ENCODE data around the gene GNAQ. TPM values are rescaled to one million over a fixed set of nuclear protein-coding genes. Genes with fewer than 3 reads are reported as not detected.

Gene GNAQ
- total and polyA plus RNA-seq, 2 of the 13 experiments (the other 11 are each of a cell fraction or from before 2014, with no cell fraction given) = 16.5 to 17.7 TPM

DNA sequence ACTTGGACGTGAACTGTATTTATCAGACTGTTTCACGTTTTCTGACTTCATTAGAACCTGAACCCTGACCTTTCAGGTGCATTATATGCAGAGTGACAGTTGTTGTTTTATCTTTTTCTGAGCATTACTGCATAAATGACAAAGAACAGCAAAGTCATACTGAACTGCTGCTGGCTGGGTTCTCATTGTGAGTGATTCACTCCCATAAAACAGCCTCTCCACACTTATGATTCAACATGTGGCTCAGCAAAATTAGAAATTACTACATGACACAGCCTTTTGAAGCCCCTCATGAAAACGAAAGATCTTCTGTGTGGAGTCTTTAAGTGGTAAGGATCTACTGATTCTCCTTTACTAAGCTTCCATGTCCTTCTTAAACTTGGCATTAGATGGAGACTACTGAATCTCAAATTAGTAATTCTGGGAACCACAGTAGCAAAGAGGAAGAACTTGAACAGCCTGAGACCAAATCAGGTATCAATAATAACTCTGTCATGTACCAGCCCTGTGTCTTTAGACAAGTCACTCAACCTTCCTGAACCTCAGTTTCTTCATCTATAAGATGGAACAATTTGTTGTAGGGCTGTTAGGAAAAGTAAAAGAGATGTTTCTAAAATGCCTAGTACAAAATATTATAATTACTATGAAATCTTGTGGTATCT lies 211.2 kb downstream of the GNAQ start:
- ATAC-seq (no peak), FAIRE-seq (no peak), DNase-seq (ENCODE audit: low spot score) (no peak)
- H2AFZ ChIP-seq (ENCODE audit: low read length) = no peak overlapping the region
- no peak overlapping the region for H3K9ac ChIP-seq (ENCODE audit: insufficient read depth, low read depth, low read length)
- H3K27ac ChIP-seq (ENCODE audit: extremely low read length, insufficient read depth, low read length) = no peak overlapping the region
- no peak overlapping the region for H3K4me2 ChIP-seq (ENCODE audit: low read depth, low read length)
- H3K27me3 ChIP-seq (ENCODE audit: control insufficient read depth in 1 of 2, insufficient read depth in 2 of 2, low read length in 2 of 2) = no peaks in the 10 kb centered on the region
- ChIA-PET POLR2A (no interaction called here), CTCF (ENCODE audit: low intra/inter-chr PET ratio, low total read pairs) (no interaction called here)
- no TSS peak for BruUV-seq (replicated peaks)
- no peaks in the 10 kb centered on the region for H3K79me2 ChIP-seq (ENCODE audit: insufficient read depth, low read length)
- H3K36me3 ChIP-seq (replicated peaks in 1 of 2; ENCODE audit: control insufficient read depth in 1 of 2, insufficient read depth in 2 of 2, low read length in 2 of 2) = no peaks in the 10 kb centered on the region
- no peaks in the 10 kb centered on the region for H3K4me1 ChIP-seq (ENCODE audit: insufficient read depth, low read length)
- no peaks in the 10 kb centered on the region for H3K9me3 ChIP-seq (ENCODE audit: low read length)
- in situ Hi-C loops (cut with HindIII; ENCODE audit: extremely low pct_ligation_motif_present, low pct_unique_long_range_greater_than_20kb) = no loop called here
- no peak overlapping the region for H3K4me3 ChIP-seq (replicated peaks in 1 of 3; ENCODE audit: insufficient read depth in 1 of 3, low read depth in 2 of 3, low read length in 3 of 3)
- no peaks in the 10 kb centered on the region for H4K20me1 ChIP-seq (ENCODE audit: insufficient read depth, low read length)
- WGBS (ENCODE audit: low lambda C conversion rate) = 93% methylated on average over 3 of the region's 3 CpGs
- intact Hi-C loops (cut with micrococcal nuclease; ENCODE audit: unreplicated experiment) = no loop called here
- TF ChIP-seq SOX5 (CRISPR knock-in tag; IDR thresholded peaks at IDR 0.05; ENCODE audit: borderline replicate concordance) (no peak), BATF2 (CRISPR knock-in tag; IDR thresholded peaks at IDR 0.05) (no peak), ZBTB37 (CRISPR knock-in tag; IDR thresholded peaks at IDR 0.05) (no peak), THAP9 (CRISPR knock-in tag; IDR thresholded peaks at IDR 0.05; ENCODE audit: borderline replicate concordance) (no peak), ELF3 (CRISPR knock-in tag; IDR thresholded peaks at IDR 0.05) (no peak), PAF1 (CRISPR knock-in tag; IDR thresholded peaks at IDR 0.05) (no peak), ZBTB46 (CRISPR knock-in tag; IDR thresholded peaks at IDR 0.05; ENCODE audit: borderline replicate concordance) (no peak)
- TF ChIP-seq, protein P1, sequence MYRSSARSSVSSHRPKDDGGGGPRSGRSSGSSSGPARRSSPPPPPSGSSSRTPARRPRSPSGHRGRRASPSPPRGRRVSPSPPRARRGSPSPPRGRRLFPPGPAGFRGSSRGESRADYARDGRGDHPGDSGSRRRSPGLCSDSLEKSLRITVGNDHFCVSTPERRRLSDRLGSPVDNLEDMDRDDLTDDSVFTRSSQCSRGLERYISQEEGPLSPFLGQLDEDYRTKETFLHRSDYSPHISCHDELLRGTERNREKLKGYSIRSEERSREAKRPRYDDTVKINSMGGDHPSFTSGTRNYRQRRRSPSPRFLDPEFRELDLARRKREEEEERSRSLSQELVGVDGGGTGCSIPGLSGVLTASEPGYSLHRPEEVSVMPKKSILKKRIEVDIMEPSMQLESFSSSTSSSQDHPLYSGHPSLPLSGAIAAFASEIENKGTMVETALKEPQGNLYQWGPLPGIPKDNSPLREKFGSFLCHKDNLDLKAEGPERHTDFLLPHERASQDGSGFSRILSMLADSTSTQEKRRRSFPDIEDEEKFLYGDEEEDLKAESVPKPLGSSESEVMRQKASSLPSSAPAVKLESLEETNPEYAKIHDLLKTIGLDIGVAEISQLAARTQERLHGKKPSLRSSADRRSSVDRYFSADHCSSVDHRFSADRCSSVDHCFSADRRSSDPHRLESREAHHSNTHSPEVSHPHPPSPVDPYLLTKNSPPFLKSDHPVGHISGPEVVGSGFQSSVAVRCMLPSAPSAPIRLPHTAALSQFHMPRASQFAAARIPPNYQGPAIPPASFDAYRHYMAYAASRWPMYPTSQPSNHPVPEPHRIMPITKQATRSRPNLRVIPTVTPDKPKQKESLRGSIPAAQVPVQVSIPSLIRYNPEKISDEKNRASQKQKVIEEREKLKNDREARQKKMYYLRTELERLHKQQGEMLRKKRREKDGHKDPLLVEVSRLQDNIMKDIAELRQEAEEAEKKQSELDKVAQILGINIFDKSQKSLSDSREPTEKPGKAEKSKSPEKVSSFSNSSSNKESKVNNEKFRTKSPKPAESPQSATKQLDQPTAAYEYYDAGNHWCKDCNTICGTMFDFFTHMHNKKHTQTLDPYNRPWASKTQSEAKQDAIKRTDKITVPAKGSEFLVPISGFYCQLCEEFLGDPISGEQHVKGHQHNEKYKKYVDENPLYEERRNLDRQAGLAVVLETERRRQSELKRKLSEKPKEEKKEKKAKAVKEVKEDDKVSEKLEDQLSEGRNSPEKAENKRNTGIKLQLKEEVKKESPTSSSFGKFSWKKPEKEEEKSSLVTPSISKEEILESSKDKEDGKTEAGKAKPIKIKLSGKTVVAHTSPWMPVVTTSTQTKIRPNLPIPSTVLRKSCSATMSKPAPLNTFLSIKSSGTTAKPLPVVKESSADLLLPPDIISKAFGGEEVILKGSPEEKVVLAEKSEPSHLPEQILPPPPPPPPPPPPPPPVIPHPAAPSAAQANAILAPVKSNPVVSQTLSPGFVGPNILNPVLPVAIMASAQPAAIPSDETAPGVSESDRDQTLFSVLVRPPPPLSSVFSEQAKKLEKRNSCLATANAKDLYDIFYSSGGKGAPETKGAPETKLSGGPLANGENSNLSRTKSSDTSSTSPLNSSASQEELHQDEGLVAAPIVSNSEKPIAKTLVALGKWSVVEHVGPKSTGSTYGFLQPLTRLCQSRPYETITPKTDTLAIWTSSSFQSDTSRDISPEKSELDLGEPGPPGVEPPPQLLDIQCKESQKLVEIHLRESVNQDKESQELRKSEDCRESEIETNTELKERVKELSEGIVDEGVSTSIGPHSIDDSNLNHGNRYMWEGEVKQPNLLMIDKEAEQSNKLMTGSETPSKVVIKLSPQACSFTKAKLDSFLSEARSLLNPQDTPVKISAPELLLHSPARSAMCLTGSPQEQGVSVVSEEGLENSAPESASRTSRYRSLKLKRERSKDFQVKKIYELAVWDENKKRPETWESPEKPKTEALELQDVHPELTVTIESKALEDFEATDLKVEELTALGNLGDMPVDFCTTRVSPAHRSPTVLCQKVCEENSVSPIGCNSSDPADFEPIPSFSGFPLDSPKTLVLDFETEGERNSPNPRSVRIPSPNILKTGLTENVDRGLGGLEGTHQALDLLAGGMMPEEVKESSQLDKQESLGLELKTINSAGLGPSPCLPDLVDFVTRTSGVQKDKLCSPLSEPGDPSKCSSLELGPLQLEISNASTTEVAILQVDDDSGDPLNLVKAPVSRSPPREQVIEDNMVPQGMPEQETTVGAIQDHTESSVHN (CRISPR knock-in tag; IDR thresholded peaks at IDR 0.05) = no peak

All from HepG2 (cell line).